Esophagus squamous epithelium (tissue), 4 donors: Measurements from ENCODE around the gene ARPP19.

Experiments
- POLR2A ChIP-seq, 4 donors: fragments of 450-650 bp; IDR thresholded peaks; one replicate each; pipeline ENCODE4 v1.6.1; 2017; ENCODE audit warnings: antibody characterized with exemption in 4 of 4, mild to moderate bottlenecking in 4 of 4, moderate library complexity in 3 of 4
- TF ChIP-seq, protein P1 (sequence below), 6 experiments: fragments of 450-650 bp in 4 of 6; fragments of 200-600 bp in 2 of 6; sonication (generic) in 2 of 6; IDR thresholded peaks; one replicate each; pipeline ENCODE4 v1.5.1; 2016 to 2019; ENCODE audit warnings: antibody characterized with exemption in 6 of 6, mild to moderate bottlenecking in 4 of 6, moderate library complexity in 4 of 6

DNA sequence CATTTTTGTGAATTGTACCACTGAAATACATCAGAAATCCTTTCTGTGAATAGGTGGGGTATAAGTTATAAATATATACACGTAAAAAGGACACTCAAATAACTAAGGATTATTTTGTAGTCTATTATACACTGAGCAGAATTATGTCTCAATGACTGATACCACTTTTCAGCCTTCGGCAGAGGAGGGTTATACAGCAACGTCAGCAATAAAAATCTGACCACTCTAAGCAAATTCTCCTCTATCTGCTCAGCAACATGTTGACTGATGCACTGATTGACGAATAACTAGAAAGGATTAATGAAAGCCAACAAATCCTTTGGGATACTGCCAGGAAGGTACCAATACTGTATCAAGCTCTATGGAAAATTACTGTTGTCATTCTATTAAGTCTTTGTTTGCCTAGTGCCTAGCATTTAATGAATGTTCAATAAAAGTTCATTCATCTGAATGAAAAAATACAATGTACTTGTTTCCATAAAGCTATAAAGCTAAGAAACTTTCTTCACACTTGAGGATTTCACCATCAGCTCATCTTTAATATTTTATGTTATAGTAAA, 5.2 kb downstream of the ARPP19 start:
- TF ChIP-seq, protein P1, sequence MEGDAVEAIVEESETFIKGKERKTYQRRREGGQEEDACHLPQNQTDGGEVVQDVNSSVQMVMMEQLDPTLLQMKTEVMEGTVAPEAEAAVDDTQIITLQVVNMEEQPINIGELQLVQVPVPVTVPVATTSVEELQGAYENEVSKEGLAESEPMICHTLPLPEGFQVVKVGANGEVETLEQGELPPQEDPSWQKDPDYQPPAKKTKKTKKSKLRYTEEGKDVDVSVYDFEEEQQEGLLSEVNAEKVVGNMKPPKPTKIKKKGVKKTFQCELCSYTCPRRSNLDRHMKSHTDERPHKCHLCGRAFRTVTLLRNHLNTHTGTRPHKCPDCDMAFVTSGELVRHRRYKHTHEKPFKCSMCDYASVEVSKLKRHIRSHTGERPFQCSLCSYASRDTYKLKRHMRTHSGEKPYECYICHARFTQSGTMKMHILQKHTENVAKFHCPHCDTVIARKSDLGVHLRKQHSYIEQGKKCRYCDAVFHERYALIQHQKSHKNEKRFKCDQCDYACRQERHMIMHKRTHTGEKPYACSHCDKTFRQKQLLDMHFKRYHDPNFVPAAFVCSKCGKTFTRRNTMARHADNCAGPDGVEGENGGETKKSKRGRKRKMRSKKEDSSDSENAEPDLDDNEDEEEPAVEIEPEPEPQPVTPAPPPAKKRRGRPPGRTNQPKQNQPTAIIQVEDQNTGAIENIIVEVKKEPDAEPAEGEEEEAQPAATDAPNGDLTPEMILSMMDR (IDR thresholded peaks at IDR 0.05) = no peak
- no peak for TF ChIP-seq POLR2A (IDR thresholded peaks at IDR 0.05)
